Fibroblast of mammary gland (primary cell): ENCODE measurements around the gene ABITRAM.
"Not testable (repeated sequence)": the region's sequence is repeated elsewhere in the genome, so short reads cannot be mapped to it uniquely, and the experiment has no call there.

Source experiments
- DNase-seq: peaks from one replicate; pipeline ENCODE4 v3.0.0-alpha.2; 2010; ENCODE audit warnings: low read depth
- H3K4me3 ChIP-seq: 2 replicates; pipeline ENCODE4 v1.5.1; 2011; ENCODE audit warnings: low read depth, mild to moderate bottlenecking, low read length, moderate library complexity; ENCODE audit not compliant: control insufficient read depth
- CTCF ChIP-seq: conservative IDR thresholded peaks from 2 replicates; pipeline ENCODE4 v1.5.1; 2011; ENCODE audit warnings: low read depth, low read length, inconsistent platforms; ENCODE audit not compliant: control insufficient read depth, insufficient read depth

ABITRAM gene

GRCh38 chr9:108897324-108898096 is 36.7 kb upstream of the ABITRAM start:
- no peak for DNase-seq
- no peak overlapping the region for H3K4me3 ChIP-seq
- no peak for TF ChIP-seq CTCF

- H3K4me3 ChIP-seq, DNase-seq: not testable (repeated sequence)
Measured at GRCh38 chr9:108899023-108899695, 35.0 kb upstream of the ABITRAM start.

GRCh38 chr9:108900176-108900575 is 34.0 kb upstream of the ABITRAM start:
- TF ChIP-seq CTCF, result no peak
- H3K4me3 ChIP-seq, result no peak overlapping the region
- no peak for DNase-seq

- H3K4me3 ChIP-seq, result no peak overlapping the region
- DNase-seq, result peak; percentile 8
- TF ChIP-seq CTCF, result no peak
Measured at GRCh38 chr9:108903420-108904103, 30.6 kb upstream of the ABITRAM start.

GRCh38 chr9:108904161-108904560 is 30.0 kb upstream of the ABITRAM start:
- no peak overlapping the region for H3K4me3 ChIP-seq
- no peak for TF ChIP-seq CTCF
- no peak for DNase-seq

- DNase-seq, result no peak
- no peak overlapping the region for H3K4me3 ChIP-seq
- TF ChIP-seq CTCF, result no peak
Measured at GRCh38 chr9:108905494-108905893, 28.7 kb upstream of the ABITRAM start.

GRCh38 chr9:108910402-108910801 is 23.8 kb upstream of the ABITRAM start:
- H3K4me3 ChIP-seq, result no peak overlapping the region
- TF ChIP-seq CTCF, result no peak
- DNase-seq, result no peak
